Muscle of arm (tissue), 14 donors: ENCODE measurements around the gene ZSCAN9. TPM values are rescaled to one million over a fixed set of nuclear protein-coding genes. Genes with fewer than 3 reads are reported as not detected.

Experiments
- DNase-seq: peaks from one replicate; pipeline ENCODE4 v3.0.0-alpha.2; 2013
- long read RNA-seq, 11 donors: transcript quantifications; one replicate each; lab custom pipeline, GENCODE V29; 2026
- polyA plus RNA-seq, 12 donors: library from polyadenylated mRNA; unstranded; fragments of 120-200 nt; gene quantifications; one replicate each; pipeline ENCODE4 v1.2.1, GENCODE V29; 2013; ENCODE audit not compliant: insufficient read length in 12 of 12

The ZSCAN9 gene
- polyA plus RNA-seq, result 10 to 100 TPM in 11 of 12 donors, not detected in 1; 16.0 to 29.8 (median 22.6) TPM
- long read RNA-seq, donor 1, partial matches to known transcripts, result 0 of 4 reads
- long read RNA-seq, donor 1, other reads (novel, unspliced or antisense), result 0 of 4 reads
- long read RNA-seq, donor 2, partial matches to known transcripts, result 0 of 12 reads
- long read RNA-seq, donor 2, other reads (novel, unspliced or antisense), result 0 of 12 reads
- long read RNA-seq, donor 3, partial matches to known transcripts, result 0 of 6 reads
- long read RNA-seq, donor 3, other reads (novel, unspliced or antisense), result 0 of 6 reads
- long read RNA-seq, donor 4, partial matches to known transcripts, result 0 of 4 reads
- long read RNA-seq, donor 4, other reads (novel, unspliced or antisense), result 0 of 4 reads
- long read RNA-seq, donor 5, transcript ZSCAN9-203 (3 exons, 757 nt), result major isoform, 6 of 13 reads
- long read RNA-seq, donor 5, transcript ZSCAN9-201 (4 exons, 1,621 nt), result major isoform, 6 of 13 reads
- long read RNA-seq, donor 5, partial matches to known transcripts, result 0 of 13 reads
- long read RNA-seq, donor 5, other reads (novel, unspliced or antisense), result 0 of 13 reads
- long read RNA-seq, donor 6, partial matches to known transcripts, result 5 of 8 reads
- long read RNA-seq, donor 6, other reads (novel, unspliced or antisense), result 0 of 8 reads
- long read RNA-seq, donor 7, partial matches to known transcripts, result 0 of 6 reads
- long read RNA-seq, donor 7, other reads (novel, unspliced or antisense), result 0 of 6 reads
- long read RNA-seq, donor 8, transcript ZSCAN9-203 (3 exons, 757 nt), result major isoform, 10 of 18 reads
- long read RNA-seq, donor 8, transcript ZSCAN9-201 (4 exons, 1,621 nt), result minor isoform, 5 of 18 reads
- long read RNA-seq, donor 8, partial matches to known transcripts, result 0 of 18 reads
- long read RNA-seq, donor 8, other reads (novel, unspliced or antisense), result 0 of 18 reads
- long read RNA-seq, donor 9, partial matches to known transcripts, result 0 of 2 reads
- long read RNA-seq, donor 9, other reads (novel, unspliced or antisense), result 0 of 2 reads
- long read RNA-seq, donor 10, transcript ZSCAN9-203 (3 exons, 757 nt), result major isoform, 6 of 14 reads
- long read RNA-seq, donor 10, transcript ZSCAN9-201 (4 exons, 1,621 nt), result minor isoform, 5 of 14 reads
- long read RNA-seq, donor 10, partial matches to known transcripts, result 0 of 14 reads
- long read RNA-seq, donor 10, other reads (novel, unspliced or antisense), result 0 of 14 reads
- long read RNA-seq, donor 11, partial matches to known transcripts, result 5 of 10 reads
- long read RNA-seq, donor 11, other reads (novel, unspliced or antisense), result 0 of 10 reads

GRCh38 chr6:28225056-28225834 is at the start of gene ZSCAN9:
Gene ZSCAN9, plus strand, starts transcription at chr6:28225275. Its CDS starts 1,810 bp downstream, at chr6:28227085.
- peak; percentile 89 for DNase-seq

- no peak for DNase-seq
Observed at GRCh38 chr6:28176373-28176772, 48.7 kb upstream of the ZSCAN9 start.

DNA sequence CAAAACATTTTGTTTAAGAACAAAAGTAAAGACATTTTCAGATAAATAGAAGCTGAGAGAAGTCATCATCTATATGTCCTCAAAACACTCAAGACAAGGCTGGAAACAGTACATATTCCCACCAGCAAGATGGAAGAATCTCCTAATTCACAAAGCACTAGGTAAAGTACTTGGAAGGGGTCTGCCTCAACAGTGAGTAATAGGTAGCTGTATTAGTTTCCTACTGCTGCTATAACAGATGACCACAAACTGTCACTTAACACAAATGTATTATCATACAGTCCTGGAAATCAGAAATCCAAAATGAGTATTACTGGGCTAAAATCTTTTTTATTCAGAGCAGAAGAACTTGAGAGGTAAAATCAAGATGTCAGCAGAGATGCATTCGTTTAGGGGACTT is 42.8 kb upstream of the ZSCAN9 start:
- no peak for DNase-seq

DNA sequence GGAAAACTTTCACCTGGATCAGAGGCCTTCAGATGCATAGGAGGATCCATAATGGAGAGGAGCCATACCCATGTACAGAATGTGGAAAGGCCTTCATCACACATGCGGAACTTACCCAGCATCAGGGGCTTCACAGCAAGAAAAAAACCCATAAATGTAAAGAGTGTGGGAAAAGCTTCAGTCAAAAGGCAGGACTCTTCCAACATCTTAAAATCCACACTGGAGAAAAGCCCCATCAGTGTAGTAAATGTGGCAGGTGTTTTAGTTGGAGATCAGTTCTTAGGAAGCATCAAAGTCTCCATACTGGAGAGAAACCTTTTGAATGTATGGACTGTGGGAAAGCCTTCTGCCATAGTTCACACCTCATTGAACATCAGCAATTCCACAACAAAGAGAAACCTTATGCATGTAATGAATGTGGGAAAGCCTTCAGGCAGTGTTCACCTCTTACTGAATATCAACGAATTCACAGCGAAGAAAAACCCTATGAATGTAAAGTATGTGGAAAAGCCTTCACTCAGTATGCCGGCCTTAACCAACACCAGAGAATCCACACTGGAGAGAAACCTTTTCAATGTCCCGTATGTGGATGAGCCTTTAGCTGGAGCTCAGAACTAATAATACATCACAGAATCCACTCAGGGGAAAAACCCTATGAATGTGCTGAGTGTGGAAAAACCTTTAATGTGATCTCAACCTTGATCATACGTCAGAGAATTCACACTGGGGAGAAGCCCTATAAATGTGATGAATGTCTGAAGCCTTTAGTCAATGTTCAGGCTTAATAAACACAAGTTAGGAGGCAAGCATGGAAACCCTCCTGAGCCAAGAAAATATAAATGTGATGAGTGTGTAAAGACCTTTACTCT is 36.7 kb upstream of the ZSCAN9 start:
- no peak for DNase-seq

- DNase-seq, result no peak
Observed at GRCh38 chr6:28200020-28200419, 25.1 kb upstream of the ZSCAN9 start.

DNA sequence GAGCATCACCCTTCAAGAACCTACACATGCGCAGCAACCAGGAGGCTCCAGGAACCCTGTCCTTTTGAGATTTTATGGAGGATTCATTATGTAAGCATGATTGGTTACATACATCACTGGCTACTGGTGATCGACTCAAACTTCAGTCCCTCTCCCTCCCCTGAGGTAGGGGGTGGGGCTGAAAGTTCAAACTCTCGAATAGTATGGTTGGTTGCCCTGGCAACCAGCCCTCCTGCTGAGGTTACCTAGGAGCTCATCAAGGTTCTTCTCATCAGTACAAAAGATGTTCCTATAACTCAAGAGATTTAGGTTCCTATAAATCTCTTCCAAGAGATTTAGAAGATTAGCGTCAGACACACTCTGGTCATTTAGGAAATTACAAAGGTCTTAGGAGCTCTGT is 21.9 kb upstream of the ZSCAN9 start:
- DNase-seq, result no peak

DNA sequence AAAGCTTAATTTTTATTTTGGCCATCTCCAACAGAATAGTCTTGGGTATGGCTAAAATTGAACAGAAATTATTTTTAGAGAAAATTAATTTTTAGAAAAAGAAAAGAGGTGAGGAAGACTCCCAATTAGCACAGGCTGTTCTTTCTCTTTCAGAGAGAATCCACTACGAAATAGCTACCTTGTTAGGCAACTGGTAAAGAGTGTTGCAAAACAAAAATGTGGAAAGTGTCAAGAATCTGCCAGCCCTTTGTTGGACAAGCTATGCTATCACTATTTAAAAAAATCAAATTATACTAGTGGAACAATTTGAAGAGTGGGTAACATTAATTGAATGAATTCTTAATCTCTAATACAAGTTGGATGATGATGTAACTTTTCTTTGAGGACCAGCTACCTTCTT is 19.2 kb upstream of the ZSCAN9 start:
- no peak for DNase-seq

- no peak for DNase-seq
Observed at GRCh38 chr6:28206527-28206926, 18.5 kb upstream of the ZSCAN9 start.

DNA sequence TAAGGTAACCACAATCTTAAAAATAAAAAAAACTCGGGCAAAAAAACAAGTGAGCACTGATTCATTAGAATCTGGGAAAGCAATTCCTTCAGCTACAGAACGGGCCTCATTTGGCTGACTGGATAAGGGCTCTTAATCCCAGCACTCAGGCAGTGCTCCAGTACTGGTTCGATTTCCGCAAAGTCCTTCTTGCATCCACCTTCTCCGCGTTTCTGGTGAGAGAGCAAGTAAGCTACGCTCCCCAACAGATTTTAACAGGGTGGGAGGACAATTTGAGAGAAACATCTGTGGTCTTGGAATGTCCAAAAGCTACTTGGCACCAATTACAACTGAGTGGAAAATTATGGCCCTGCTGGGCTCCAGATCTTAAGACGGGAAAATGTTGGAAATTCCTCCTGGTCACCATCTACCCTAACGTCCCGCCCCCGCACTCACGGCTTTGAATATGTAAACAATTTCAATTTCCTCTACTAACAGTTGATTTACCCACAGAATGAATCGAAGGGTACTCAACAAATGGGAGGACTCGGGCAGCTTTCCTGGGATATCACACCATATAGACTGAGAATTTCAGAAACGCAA is 18.1 kb upstream of the ZSCAN9 start:
- no peak for DNase-seq

DNA sequence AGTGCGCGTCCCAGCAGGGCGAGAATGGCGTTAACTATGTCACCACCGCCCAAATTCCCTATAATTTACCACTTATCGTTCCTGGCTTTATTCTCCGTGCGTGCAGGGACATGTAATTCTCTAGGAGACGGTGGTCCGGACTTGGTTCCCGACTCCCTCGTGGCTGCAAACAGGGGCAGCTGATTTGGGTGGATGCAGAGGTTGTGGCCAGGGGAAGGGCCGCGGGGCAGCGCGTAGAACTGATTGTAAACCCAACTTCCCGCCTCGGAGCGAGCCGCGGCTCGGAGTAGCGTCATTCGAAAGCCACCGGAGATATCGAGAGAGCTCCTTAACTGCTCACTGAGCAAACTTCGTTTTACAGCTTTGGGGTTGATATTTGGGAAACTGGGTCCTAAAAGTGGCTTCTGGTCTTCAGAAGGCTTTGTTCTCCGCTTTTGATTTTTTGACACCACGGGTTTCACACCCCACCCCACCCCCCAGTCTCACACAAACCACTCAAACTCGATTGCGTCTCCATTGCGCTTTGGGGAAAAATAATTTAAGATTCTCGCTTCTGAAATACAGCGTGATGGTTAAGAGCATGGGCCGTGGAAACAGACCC is 17.5 kb upstream of the ZSCAN9 start:
- no peak for DNase-seq

DNA sequence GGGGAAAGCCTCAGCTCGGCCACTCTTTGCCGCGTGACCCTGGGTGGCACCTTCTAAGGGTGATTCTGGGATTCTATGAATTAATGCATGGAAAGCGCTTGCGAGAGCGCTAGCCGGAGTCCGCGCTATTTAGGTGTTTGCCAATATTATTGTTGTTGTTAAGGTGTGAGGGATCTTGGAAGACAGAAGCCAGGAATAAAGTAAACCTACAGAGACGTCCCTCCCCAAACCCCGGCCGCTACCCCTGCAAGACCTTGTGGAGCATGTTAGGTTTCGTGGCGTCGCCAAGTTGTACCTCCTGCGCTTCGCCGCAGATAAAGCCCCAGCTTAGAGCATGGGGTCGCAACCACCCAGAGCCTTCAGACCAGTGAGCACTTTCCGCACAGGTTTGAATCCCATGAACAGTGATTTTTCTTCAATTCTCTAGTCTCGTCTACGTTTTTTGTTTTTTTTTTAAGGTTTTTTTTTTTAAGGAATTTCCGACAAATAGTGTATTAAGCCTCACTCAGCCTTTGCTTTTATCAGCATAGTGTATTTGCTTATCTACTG is 16.9 kb upstream of the ZSCAN9 start:
- DNase-seq, result no peak

DNA sequence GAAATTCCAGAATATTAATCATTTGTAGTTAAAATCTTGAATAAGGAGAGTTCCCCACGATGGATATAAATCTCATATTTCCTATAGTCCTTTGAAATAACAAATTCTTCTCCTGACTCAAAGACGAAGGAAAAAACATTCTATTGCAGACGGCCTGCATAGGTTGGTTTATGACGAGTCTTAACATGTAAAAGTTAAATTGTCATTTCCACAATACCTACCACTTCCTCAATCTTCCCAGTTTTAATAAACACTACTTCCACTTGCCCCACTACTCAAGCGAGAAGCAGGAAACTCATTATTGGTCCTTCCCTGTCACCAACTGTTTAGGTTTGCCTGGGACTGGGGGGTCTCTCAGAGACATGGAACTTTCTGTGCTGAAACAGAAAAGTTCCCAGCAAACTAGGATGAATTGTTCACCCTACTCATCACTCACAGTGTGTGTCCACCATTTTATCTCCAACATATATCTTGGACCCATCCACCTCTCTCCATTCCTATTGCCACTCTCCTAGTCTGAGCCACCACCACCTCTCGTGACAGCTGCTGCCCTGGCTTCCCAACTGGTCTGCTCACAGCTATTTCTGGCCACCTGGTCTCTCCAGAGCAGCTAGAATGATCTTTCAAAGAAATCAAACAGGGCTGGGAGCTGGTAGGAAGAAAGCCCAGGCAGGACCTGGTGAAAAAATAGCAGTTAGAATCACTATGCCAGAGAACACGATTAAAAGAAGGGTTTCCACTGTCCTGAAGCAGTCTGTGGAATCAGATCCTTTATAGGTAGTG is 15.1 kb upstream of the ZSCAN9 start:
- no peak for DNase-seq

GRCh38 chr6:28211840-28212509 is 13.1 kb upstream of the ZSCAN9 start:
- DNase-seq, result no peak

DNA sequence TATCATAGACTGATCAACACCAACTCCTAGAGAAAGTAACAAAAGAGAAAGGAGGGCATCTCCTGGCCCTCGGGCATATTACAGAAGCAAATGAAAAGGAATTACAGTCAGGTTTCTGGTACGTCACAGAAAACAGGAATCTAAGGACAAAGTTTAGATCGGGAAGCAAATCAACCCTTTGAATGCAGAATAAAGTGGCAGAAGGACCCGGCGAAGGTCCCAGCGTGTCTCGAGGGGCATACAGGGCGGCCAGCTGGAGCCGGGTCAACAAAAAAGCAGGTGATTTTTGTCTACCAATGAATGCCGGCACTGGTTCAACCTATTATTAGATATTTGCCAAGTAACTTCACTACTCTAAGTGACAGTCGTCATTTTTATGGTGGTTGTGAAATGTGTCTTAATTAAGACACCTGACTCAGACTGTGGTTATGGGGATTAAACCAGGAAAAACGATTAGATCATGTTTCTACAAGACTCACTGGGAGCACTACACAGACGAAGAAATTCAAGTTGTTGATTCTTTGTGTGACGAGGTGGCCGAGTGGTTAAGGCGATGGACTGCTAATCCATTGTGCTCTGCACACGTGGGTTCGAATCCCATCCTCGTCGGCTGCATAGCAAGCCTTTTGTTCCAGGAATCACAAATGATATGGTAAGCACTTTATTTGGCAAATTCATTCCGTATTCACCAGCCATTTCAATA is 12.4 kb upstream of the ZSCAN9 start:
- no peak for DNase-seq

DNA sequence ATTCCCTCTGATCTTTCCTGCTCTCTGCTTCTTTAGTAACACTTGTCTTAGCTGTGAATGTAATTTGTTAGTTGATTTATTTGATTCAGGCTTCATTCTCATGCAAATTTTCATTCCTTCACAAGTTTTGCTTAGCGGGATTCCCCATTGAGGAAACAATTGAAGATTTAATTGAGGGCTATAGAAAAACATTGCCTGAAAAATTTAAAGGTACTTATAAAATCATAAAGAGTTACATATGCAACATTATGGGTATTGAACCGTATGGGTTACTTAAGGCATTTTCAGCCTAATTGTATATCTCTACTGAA is 11.9 kb upstream of the ZSCAN9 start:
- DNase-seq, result no peak

DNA sequence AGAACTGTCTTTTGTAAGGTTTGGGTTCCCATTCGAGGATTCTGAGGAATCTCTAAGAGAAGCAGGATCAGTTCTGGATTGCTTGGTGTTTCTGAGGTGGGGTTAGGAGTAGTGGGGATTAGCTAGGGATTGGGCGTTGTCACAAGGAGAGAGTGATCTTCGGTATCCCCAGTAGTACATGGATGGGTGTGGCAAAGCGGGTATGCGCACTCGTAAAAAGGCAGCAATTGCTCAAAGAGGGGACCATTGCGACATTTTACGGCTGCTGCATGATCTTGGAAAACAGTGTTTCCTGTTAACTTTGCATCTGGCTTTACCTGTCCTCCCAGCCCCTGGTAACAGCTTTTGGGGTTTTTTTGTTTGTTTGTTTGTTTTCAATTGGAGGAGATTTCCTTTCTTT is 9.7 kb upstream of the ZSCAN9 start:
- no peak for DNase-seq

GRCh38 chr6:28217890-28218289 is 7.2 kb upstream of the ZSCAN9 start:
- DNase-seq, result no peak
